Activated CD4-positive, alpha-beta T cell treated with anti-CD3 and anti-CD28 coated beads for 4 hours (primary cell): ENCODE measurements around the gene UBL4B.
"Not testable (repeated sequence)": the region's sequence is repeated elsewhere in the genome, so short reads cannot be mapped to it uniquely, and the experiment has no call there.

Experiments
- DNase-seq, 2 donors: peaks; one replicate each; pipeline ENCODE4 v3.0.0-alpha.2; 2020

UBL4B gene

GRCh38 chr1:110112143-110112542 is at the start of gene UBL4B:
TSS of gene UBL4B (plus strand) at chr1:110112443. CDS start at chr1:110112535, 92 bp downstream.
- no peak for DNase-seq

DNA sequence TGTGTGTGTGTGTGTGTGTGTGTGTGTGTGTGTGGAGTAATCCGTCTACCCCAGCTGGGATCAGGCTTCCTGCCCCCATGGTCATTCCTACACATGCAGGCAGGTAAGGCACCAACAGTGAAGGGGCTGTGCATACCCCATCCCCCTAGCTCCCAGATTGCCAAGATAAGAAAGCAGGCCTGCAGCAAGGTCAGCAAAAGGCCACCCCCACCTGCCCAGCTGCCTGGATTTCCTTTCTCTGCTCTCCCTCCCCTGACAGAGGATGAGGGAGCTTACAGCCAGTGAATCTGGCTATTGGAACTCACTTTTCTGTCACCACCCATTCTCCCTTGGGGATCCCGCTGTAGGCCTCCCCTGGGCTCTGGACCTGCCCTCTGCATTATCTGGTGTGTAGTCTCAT is 49.6 kb upstream of the UBL4B start:
- DNase-seq, result no peak

GRCh38 chr1:110063781-110064180 is 48.5 kb upstream of the UBL4B start:
- DNase-seq, result no peak

DNA sequence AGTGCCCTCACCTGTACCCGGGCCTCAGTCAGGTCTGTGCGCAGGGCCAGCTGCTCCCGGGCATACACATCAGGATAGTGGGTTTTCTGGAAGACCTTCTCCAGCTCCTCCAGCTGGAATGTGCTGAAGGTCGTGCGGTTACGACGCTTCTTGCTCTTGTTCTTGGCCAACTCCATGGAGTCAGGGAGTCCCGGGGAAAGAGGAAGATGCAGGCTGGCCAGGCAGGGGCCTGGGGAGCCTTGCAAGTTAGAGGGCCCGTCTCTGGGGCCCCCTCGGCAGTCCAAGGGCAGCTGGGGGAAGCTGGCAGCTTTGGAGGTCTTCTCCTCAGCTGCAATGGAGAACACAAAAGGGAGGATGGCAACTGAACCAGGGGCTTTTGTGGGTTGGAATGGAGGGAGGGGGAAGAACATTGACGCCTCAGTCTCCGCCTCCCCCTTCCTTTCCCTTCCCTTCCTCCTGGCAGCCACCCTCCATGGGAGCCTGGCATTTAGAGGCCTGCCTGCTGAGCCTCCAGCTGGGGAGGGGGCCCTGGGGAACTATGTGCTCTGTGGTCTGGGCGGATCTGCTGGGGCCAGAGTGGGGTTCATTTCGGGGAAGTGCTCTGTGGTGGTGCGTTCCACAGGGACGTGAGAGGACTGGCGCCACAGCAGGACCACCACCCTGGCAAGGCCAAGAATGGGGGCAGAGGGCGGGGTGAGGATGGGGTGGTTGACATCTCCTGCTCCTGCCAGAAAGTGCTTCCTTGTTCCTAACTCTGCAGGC is 47.5 kb upstream of the UBL4B start:
- no peak for DNase-seq

GRCh38 chr1:110065841-110066240 is 46.4 kb upstream of the UBL4B start:
- no peak for DNase-seq

GRCh38 chr1:110067479-110067892 is 44.8 kb upstream of the UBL4B start:
- no peak for DNase-seq

- DNase-seq, result no peak
Observed at GRCh38 chr1:110067893-110068645, 44.2 kb upstream of the UBL4B start.

- DNase-seq, result no peak
Observed at GRCh38 chr1:110068646-110069403, 43.4 kb upstream of the UBL4B start.

GRCh38 chr1:110069404-110070281 is 42.6 kb upstream of the UBL4B start:
- DNase-seq, result no peak

- no peak for DNase-seq
Observed at GRCh38 chr1:110070282-110070669, 42.0 kb upstream of the UBL4B start.

GRCh38 chr1:110070671-110071242 is 41.5 kb upstream of the UBL4B start, which contains the start of gene ALX3:
TSS of gene ALX3 (minus strand) at chr1:110070672. CDS start at chr1:110070612, 60 bp downstream.
- no peak for DNase-seq

DNA sequence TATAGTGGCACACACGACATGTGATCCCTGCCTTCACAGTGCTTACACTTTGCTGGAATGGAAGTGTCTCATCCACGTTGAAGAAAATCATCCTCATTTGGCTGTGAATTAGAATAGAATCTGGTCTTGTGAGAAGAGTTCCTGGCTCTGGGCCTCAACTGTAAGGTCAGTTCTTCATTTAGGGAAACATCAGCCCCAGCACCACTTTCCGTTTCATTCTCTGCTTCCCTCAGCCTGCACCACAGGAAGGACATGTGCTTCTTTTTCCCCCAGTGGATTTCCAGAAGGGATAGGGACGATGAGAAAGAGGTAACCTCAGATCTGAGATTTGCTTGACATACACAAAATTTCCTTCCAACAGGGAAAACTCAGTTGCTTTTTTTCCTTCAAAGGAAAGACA is 38.1 kb upstream of the UBL4B start:
- no peak for DNase-seq

GRCh38 chr1:110076789-110077500 is 35.3 kb upstream of the UBL4B start:
- DNase-seq, result no peak

GRCh38 chr1:110079995-110080394 is 32.2 kb upstream of the UBL4B start:
- DNase-seq, result not testable (repeated sequence)

- no peak for DNase-seq
Observed at GRCh38 chr1:110081061-110081460, 31.2 kb upstream of the UBL4B start.

GRCh38 chr1:110082477-110082876 is 29.8 kb upstream of the UBL4B start:
- DNase-seq, result no peak

DNA sequence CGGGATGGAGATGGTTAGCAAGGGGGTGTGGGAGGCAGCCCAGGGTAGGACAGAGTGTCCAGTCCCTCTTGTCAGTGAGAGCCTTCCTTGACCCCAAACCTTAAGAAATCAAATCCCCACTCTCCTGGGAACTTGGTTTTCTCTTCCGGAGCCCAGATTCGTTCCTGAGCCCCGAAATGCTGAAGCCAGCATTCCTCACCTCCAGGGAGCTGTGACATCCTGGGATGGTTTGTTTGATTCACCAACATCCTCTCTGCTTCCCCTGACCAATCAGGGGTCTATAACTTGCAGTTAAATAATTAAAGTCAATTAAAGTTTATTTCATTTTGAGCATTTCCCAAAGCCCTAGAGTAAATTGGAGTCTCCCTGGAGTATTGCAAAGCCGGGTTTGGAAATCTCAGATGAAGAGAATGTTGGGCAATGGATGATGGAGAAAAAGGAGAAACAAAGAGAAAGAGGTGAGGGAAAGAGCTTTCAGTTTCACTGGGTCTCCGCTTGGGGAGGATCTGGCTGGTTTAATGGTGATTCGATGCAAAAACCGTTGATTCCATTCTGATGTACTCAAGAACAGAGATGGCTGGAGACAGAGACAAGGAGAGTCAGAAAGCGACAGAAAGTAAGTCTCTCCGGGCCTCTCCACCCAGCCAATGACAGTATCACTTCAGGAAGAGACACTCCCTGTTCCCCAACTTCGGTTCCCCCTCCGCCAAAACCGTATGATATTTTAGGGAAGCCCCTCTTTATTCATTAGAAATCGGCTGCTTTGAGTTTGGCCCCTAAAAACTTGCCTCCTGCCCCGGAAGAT is 29.0 kb upstream of the UBL4B start:
- no peak for DNase-seq

DNA sequence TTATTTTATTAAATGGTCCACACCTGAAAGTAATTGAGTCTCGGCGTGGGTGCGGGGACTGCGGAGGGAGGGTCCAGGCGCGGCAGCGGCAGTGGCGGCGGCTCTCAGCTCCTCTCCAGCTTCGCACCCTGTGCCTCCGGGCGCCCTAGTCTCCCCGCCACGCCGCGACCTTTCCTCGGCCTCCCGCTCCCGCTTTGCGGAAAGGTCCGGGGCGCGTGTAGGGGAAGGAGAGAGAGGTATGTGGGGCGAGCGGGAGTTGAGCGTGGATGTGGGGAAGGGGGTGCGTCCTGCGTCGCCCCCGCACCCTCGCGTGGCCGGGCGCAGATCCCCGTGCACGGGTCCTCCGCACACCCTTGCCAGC is 28.4 kb upstream of the UBL4B start:
- no peak for DNase-seq

- peak in 1 of 2 donors; percentile 14 for DNase-seq
Observed at GRCh38 chr1:110084227-110085078, 27.8 kb upstream of the UBL4B start.

GRCh38 chr1:110085671-110086070 is 26.6 kb upstream of the UBL4B start:
- DNase-seq, result no peak
